Loucy (cell line): ENCODE data around the gene SUPV3L1.
A peak's percentile ranks its signal among the peaks of the same experiment; 100 is the strongest.

Experiments used
- H2AFZ ChIP-seq: fragments of 200-600 bp; sonication (generic); 2 replicates; pipeline ENCODE4 v1.6.0; 2016; ENCODE audit warnings: antibody characterized with exemption, mild to moderate bottlenecking, low read length, moderate library complexity
- H3F3A ChIP-seq: fragments of 200-600 bp; 2 replicates; pipeline ENCODE4 v1.6.0; 2016; ENCODE audit warnings: antibody characterized with exemption, low read depth, mild to moderate bottlenecking
- H3K27me3 ChIP-seq: fragments of 200-600 bp; sonication (generic); 2 replicates; pipeline ENCODE4 v1.6.1; 2014; ENCODE audit warnings: low read length, mild to moderate bottlenecking; ENCODE audit not compliant: insufficient read depth, poor library complexity, severe bottlenecking
- H3K36me3 ChIP-seq: fragments of 200-600 bp; sonication (generic); 2 replicates; pipeline ENCODE4 v1.6.1; 2016; ENCODE audit warnings: low read length; ENCODE audit not compliant: insufficient read depth
- H3K4me1 ChIP-seq: fragments of 200-600 bp; sonication (generic); 2 replicates; pipeline ENCODE4 v1.5.1; 2014; ENCODE audit warnings: low read length, mild to moderate bottlenecking; ENCODE audit not compliant: insufficient read depth, poor library complexity, severe bottlenecking
- H3K4me2 ChIP-seq: fragments of 200-600 bp; sonication (generic); 2 replicates; pipeline ENCODE4 v1.6.0; 2014; ENCODE audit warnings: antibody characterized with exemption, low read length, low read depth, mild to moderate bottlenecking; ENCODE audit not compliant: poor library complexity, severe bottlenecking
- H3K4me3 ChIP-seq: fragments of 200-600 bp; sonication (generic); 2 replicates; pipeline ENCODE4 v1.5.1; 2014; ENCODE audit warnings: low read length, mild to moderate bottlenecking, mixed read lengths; ENCODE audit not compliant: poor library complexity, severe bottlenecking
- H3K79me2 ChIP-seq: fragments of 200-600 bp; sonication (generic); 2 replicates; pipeline ENCODE4 v1.6.1; 2014; ENCODE audit warnings: low read length; ENCODE audit not compliant: insufficient read depth
- H3K9ac ChIP-seq: fragments of 200-600 bp; sonication (generic); 2 replicates; pipeline ENCODE4 v1.6.0; 2014; ENCODE audit warnings: mild to moderate bottlenecking, low read depth, low read length, moderate library complexity; ENCODE audit not compliant: poor library complexity, severe bottlenecking
- H3K9me2 ChIP-seq: fragments of 200-600 bp; sonication (generic); replicated peaks from 2 replicates; pipeline ENCODE4 v1.6.1; 2016; ENCODE audit warnings: low read depth, low read length, mixed read lengths
- H3K9me3 ChIP-seq: fragments of 200-600 bp; sonication (generic); 2 replicates; pipeline ENCODE4 v1.6.1; 2014; ENCODE audit warnings: mild to moderate bottlenecking, antibody characterized with exemption, low read length, low read depth; ENCODE audit not compliant: insufficient read depth
- H4K20me1 ChIP-seq: fragments of 200-600 bp; sonication (generic); 2 replicates; pipeline ENCODE4 v1.6.0; 2014; ENCODE audit warnings: antibody characterized with exemption, low read length, mild to moderate bottlenecking; ENCODE audit not compliant: insufficient read depth, poor library complexity, severe bottlenecking
- CTCF ChIP-seq: fragments of 200-600 bp; sonication (generic); conservative IDR thresholded peaks from 2 replicates; pipeline ENCODE4 v1.5.1; 2014; ENCODE audit warnings: mild to moderate bottlenecking, antibody characterized with exemption, low read length
- EZH2phosphoT487 ChIP-seq: fragments of 200-600 bp; IDR thresholded peaks from 2 replicates; pipeline ENCODE4 v1.6.1; 2018; ENCODE audit warnings: antibody characterized with exemption, mild to moderate bottlenecking, moderate library complexity, borderline replicate concordance

The SUPV3L1 gene

GRCh38 chr10:69179089-69179742 lies 818 bp upstream of the SUPV3L1 start:
- H3K9me3 ChIP-seq: no peaks in the 10 kb centered on the region
- H2AFZ ChIP-seq: peak overlapping the region; percentile 91
- peaks cover 14% of the 10 kb centered on the region for H3K4me1 ChIP-seq
- peaks cover 15% of the 10 kb centered on the region for H4K20me1 ChIP-seq
- H3K4me2 ChIP-seq: peak overlapping the region; percentile 89
- H3K79me2 ChIP-seq: peaks cover 37% of the 10 kb centered on the region
- TF ChIP-seq CTCF: no peak
- no peak for TF ChIP-seq EZH2phosphoT487
- no peaks in the 10 kb centered on the region for H3K9me2 ChIP-seq
- H3K27me3 ChIP-seq: no peaks in the 10 kb centered on the region
- H3F3A ChIP-seq: no peaks in the 10 kb centered on the region
- H3K4me3 ChIP-seq: peak overlapping the region; percentile 91
- no peaks in the 10 kb centered on the region for H3K36me3 ChIP-seq
- H3K9ac ChIP-seq: peak overlapping the region; percentile 88

- Histone ChIP-seq H4K20me1 (peaks cover 15% of the 10 kb centered on the region), H3F3A (no peaks in the 10 kb centered on the region), H3K4me3 (peak overlapping the region; percentile 91), H2AFZ (peak overlapping the region; percentile 91), H3K27me3 (no peaks in the 10 kb centered on the region), H3K9me2 (no peaks in the 10 kb centered on the region), H3K79me2 (peaks cover 48% of the 10 kb centered on the region), H3K9me3 (no peaks in the 10 kb centered on the region), H3K9ac (peak overlapping the region; percentile 88), H3K4me2 (peak overlapping the region; percentile 89), H3K4me1 (peaks cover 14% of the 10 kb centered on the region), H3K36me3 (peaks cover under 1% of the 10 kb centered on the region; the same call in 1 of the 2 replicates)
- no peak for TF ChIP-seq EZH2phosphoT487
- no peak for TF ChIP-seq CTCF
These were observed 631 bp downstream of the SUPV3L1 start for GRCh38 chr10:69180525-69181204.

DNA sequence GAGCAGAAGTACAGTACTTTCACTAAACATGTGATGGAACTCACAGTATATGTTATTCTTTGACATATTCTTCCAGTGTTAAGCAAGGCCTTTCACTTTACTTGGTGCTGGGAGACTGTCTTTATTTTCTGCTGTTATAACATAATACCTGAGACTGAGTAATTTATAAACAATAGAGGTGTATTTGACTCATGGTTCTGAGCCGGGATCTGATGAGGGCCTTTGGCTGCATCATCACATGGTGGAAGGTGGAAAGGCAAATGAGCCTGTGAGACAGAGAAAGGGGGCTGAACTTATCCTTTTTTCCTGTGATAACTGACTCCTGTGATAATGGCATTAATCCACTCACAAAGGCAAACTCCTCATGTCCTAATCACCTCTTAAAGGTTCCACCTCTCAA lies 1.4 kb downstream of the SUPV3L1 start:
- H2AFZ ChIP-seq: no peak overlapping the region
- H3K4me2 ChIP-seq: peak overlapping the region; percentile 89
- H4K20me1 ChIP-seq: peaks cover 15% of the 10 kb centered on the region
- no peaks in the 10 kb centered on the region for H3K27me3 ChIP-seq
- TF ChIP-seq EZH2phosphoT487 (no peak), CTCF (no peak)
- H3K79me2 ChIP-seq: peaks cover 48% of the 10 kb centered on the region
- H3K4me1 ChIP-seq: peaks cover 14% of the 10 kb centered on the region
- H3F3A ChIP-seq: no peaks in the 10 kb centered on the region
- no peaks in the 10 kb centered on the region for H3K9me3 ChIP-seq
- H3K36me3 ChIP-seq: peaks cover 8% of the 10 kb centered on the region; the same call in 1 of the 2 replicates
- peak overlapping the region; percentile 91 for H3K4me3 ChIP-seq
- H3K9me2 ChIP-seq: no peaks in the 10 kb centered on the region
- peak overlapping the region; percentile 88 for H3K9ac ChIP-seq
